PC-3 (cell line): ENCODE measurements around the gene ONECUT3. TPM values are rescaled to one million over a fixed set of nuclear protein-coding genes. Genes with fewer than 3 reads are reported as not detected.

Experiments used
- ATAC-seq: fragments of 200-7000 bp; cut with Tn5 transposase; 2 replicates; pipeline ENCODE4 v1.9.1; 2020; ENCODE audit warnings: mild to moderate bottlenecking, moderate library complexity
- BruUV-seq: library from RNA; stranded (reverse); fragments of 400-500 nt; replicated peaks from 2 replicates; lab custom pipeline; 2021; lab: Mats Ljungman, UMichigan
- CTCF ChIA-PET: fragments of 300-600 bp; sonication (Branson Sonifier 250); formaldehyde crosslinking; loops from one replicate; lab custom pipeline; 2022; ENCODE audit warnings: antibody characterized with exemption; lab: Charles Lee
- POLR2A ChIA-PET: fragments of 300-600 bp; sonication (Branson Sonifier 250); formaldehyde crosslinking; loops from one replicate; lab custom pipeline; 2022; ENCODE audit warnings: antibody characterized with exemption; ENCODE audit not compliant: unreplicated experiment; lab: Charles Lee
- DNase-seq: peaks from one replicate; pipeline ENCODE4 v3.0.0-alpha.2; 2015
- H2AFZ ChIP-seq: fragments of 300-600 bp; sonication (generic); 2 replicates; pipeline ENCODE4 v1.6.0; 2016; ENCODE audit warnings: antibody characterized with exemption, low read length
- H3F3A ChIP-seq: fragments of 300-600 bp; sonication (generic); one replicate; pipeline ENCODE4 v1.6.0; 2017; ENCODE audit warnings: antibody characterized with exemption, low read length, control low read depth, mild to moderate bottlenecking; ENCODE audit not compliant: unreplicated experiment
- H3K27ac ChIP-seq: fragments of 300-600 bp; sonication (generic); 2 replicates; pipeline ENCODE4 v1.5.1; 2016; ENCODE audit warnings: mild to moderate bottlenecking, low read length
- H3K27me3 ChIP-seq: fragments of 300-600 bp; sonication (generic); 2 replicates; pipeline ENCODE4 v1.6.1; 2016; ENCODE audit warnings: low read length, mixed read lengths
- H3K36me3 ChIP-seq: fragments of 300-600 bp; sonication (generic); 2 replicates; pipeline ENCODE4 v1.6.1; 2016; ENCODE audit warnings: low read depth, mixed run types, low read length, mixed read lengths
- H3K4me1 ChIP-seq: fragments of 300-600 bp; sonication (generic); 2 replicates; pipeline ENCODE4 v1.5.1; 2016; ENCODE audit warnings: low read length; ENCODE audit not compliant: insufficient read depth
- H3K4me2 ChIP-seq: fragments of 300-600 bp; sonication (generic); 2 replicates; pipeline ENCODE4 v1.6.0; 2016; ENCODE audit warnings: low read length
- H3K4me3 ChIP-seq: fragments of 300-600 bp; sonication (generic); 2 replicates; pipeline ENCODE4 v1.5.1; 2016; ENCODE audit warnings: mild to moderate bottlenecking, low read length, mixed read lengths
- H3K79me2 ChIP-seq: fragments of 300-600 bp; sonication (generic); 2 replicates; pipeline ENCODE4 v1.6.1; 2017; ENCODE audit warnings: low read length, mixed read lengths
- H3K9ac ChIP-seq: fragments of 300-600 bp; sonication (generic); 2 replicates; pipeline ENCODE4 v1.6.0; 2016; ENCODE audit warnings: mild to moderate bottlenecking, low read length
- H3K9me2 ChIP-seq: fragments of 300-600 bp; sonication (generic); replicated peaks from 2 replicates; pipeline ENCODE4 v1.6.1; 2016; ENCODE audit warnings: mixed run types, low read length, mixed read lengths
- H3K9me3 ChIP-seq: fragments of 300-600 bp; sonication (generic); 2 replicates; pipeline ENCODE4 v1.6.1; 2016; ENCODE audit warnings: low read length, mixed read lengths
- H4K20me1 ChIP-seq: fragments of 300-600 bp; sonication (generic); 2 replicates; pipeline ENCODE4 v1.6.1; 2016; ENCODE audit warnings: low read length, mixed read lengths
- CTCF ChIP-seq: fragments of 300-600 bp; sonication (generic); conservative IDR thresholded peaks from 2 replicates; pipeline ENCODE4 v1.5.1; 2017; ENCODE audit warnings: antibody characterized with exemption, low read depth, mild to moderate bottlenecking, low read length
- EZH2 ChIP-seq: fragments of 300-600 bp; sonication (generic); IDR thresholded peaks from one replicate; pipeline ENCODE4 v1.6.1; 2017; ENCODE audit warnings: antibody characterized with exemption, mild to moderate bottlenecking, low read length; ENCODE audit not compliant: unreplicated experiment
- EZH2phosphoT487 ChIP-seq: fragments of 300-600 bp; sonication (generic); IDR thresholded peaks from 2 replicates; pipeline ENCODE4 v1.6.1; 2018; ENCODE audit warnings: mild to moderate bottlenecking, antibody characterized with exemption, low read length, borderline replicate concordance
- intact Hi-C: fragments of 100-400 bp; cut with micrococcal nuclease; formaldehyde crosslinking; loops from 2 replicates; pipeline ENCODE4 v1.9.0; 2023
- total RNA-seq: library from RNA; depleted of rRNA; stranded (reverse); fragments of >200 nt; gene quantifications from 2 replicates; pipeline ENCODE4 v1.2.3, GENCODE V29; 2014

ONECUT3 gene
- total RNA-seq, 1 experiment from 2014 or later: 1.4 TPM

- H2AFZ ChIP-seq: no peak overlapping the region
- intact Hi-C loops: no loop called here
- H4K20me1 ChIP-seq: no peaks in the 10 kb centered on the region
- DNase-seq (no peak), ATAC-seq (peak; percentile 12)
- no peak overlapping the region for H3K27ac ChIP-seq
- CTCF ChIA-PET: interaction anchor here (1.8 kb wide), 1 partner anchor 93 kb away, joined by 5 read pairs; no protein-coding TSS in a partner anchor
- BruUV-seq: no TSS peak
- POLR2A ChIA-PET: interaction anchor here (0.5 to 0.8 kb wide), 2 partner anchors 88 to 496 kb away, joined by 3 to 4 read pairs; no protein-coding TSS in a partner anchor
- H3K36me3 ChIP-seq: no peaks in the 10 kb centered on the region
- H3K4me2 ChIP-seq: no peak overlapping the region
- H3K9me3 ChIP-seq: no peaks in the 10 kb centered on the region
- no peaks in the 10 kb centered on the region for H3K27me3 ChIP-seq
- no peak for TF ChIP-seq EZH2
- TF ChIP-seq EZH2phosphoT487: no peak
- no peak for TF ChIP-seq CTCF
- H3K4me3 ChIP-seq: no peak overlapping the region
- no peaks in the 10 kb centered on the region for H3F3A ChIP-seq
- no peaks in the 10 kb centered on the region for H3K9me2 ChIP-seq
- H3K79me2 ChIP-seq: no peaks in the 10 kb centered on the region
- H3K4me1 ChIP-seq: 0 out of 2 replicates have a peak, but pooled peaks cover 7% of the 10 kb centered on the region
- H3K9ac ChIP-seq: no peak overlapping the region
Observed at GRCh38 chr19:1765232-1765903, 12.1 kb downstream of the ONECUT3 start.

DNA sequence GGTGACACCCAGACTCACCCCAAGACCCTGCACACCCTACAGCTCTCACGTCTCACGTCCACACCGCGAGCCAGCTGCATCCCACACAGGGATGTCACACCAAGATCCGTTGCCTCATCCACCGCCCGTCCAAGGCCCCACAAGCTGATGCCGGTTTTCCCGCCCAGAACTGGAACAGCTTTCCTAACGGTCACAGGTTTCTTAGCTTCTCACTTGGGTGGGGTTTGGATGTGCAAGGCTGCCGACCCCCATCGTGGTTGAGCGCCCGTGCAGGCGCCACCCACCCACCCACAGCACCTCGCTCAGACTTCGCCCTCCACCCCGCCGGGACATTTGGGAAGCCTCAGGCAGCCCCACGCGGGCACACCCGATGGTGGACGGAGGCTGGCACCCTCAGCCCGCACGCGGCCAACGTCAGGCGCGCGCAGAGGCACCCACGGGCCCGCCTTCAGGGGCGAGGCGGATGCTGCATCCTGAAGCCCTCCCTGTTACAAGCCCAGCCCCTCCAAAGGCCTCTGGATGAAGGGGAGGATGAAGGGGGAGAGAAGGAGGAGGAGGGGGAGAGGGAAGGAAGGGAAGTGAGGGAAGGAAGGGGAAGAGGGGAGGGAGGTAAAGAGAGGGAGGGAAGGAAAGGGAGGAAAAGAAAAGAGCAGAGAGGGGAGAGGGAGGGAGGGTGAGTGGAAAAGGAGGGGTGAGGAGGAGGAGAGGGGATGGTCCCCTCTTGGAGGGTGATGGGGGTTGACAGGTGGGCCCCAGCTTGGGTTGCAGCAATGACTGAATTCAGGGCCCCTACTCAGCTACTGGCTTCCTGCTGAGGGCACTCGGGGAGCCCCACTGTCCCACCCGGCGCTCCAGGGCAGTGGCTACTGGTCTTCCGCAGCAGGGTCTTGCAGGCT, 12.8 kb downstream of the ONECUT3 start:
- ATAC-seq: peak; percentile 2; the same call in 1 of the 2 replicates
- Histone ChIP-seq H3K79me2 (no peaks in the 10 kb centered on the region), H3K9me2 (no peaks in the 10 kb centered on the region), H3K9ac (no peak overlapping the region), H3K4me2 (no peak overlapping the region), H3F3A (no peaks in the 10 kb centered on the region), H3K36me3 (no peaks in the 10 kb centered on the region), H3K27ac (no peak overlapping the region), H4K20me1 (no peaks in the 10 kb centered on the region), H3K9me3 (0 out of 2 replicates have a peak, but pooled peaks cover 4% of the 10 kb centered on the region), H3K4me3 (no peak overlapping the region), H3K4me1 (0 out of 2 replicates have a peak, but pooled peaks cover 7% of the 10 kb centered on the region), H3K27me3 (no peaks in the 10 kb centered on the region), H2AFZ (no peak overlapping the region)
- ChIA-PET POLR2A (interaction anchor here (0.5 to 0.8 kb wide), 2 partner anchors 89 to 497 kb away, joined by 3 to 4 read pairs; no protein-coding TSS in a partner anchor), CTCF (interaction anchor here (1.8 kb wide), 1 partner anchor 94 kb away, joined by 5 read pairs; no protein-coding TSS in a partner anchor)
- TF ChIP-seq EZH2: no peak
- DNase-seq: no peak
- intact Hi-C loops: no loop called here
- BruUV-seq: no TSS peak

DNA sequence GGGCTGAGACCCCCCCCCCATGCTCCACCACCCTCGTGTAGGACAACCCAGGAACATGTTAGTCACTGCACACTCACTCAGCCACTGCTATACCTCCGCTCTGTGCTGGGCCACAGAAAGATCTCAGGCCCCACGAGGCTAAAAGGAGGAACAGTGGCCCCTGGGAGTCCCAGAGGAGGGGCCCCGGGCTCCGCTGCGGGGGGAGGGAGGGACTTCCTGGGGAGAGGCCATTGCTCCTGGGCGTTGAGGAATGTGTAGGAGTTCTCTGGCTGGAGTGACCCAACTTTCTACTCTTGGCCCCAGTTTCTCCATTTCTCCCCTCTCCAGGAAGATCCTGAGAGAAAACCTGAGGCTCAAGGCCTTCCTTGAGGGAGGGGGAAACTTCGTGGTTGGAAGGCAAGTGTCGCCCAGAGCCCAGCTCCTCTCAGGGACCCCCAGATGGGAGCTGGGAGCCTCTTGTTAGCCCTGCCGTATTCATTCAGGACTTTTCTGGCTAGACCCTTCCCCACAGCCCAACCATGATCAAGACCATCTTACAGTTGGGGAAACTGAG, 13.6 kb downstream of the ONECUT3 start:
- ATAC-seq (peak; percentile 41), DNase-seq (no peak)
- no peaks in the 10 kb centered on the region for H3K79me2 ChIP-seq
- no peaks in the 10 kb centered on the region for H3K9me2 ChIP-seq
- no peaks in the 10 kb centered on the region for H4K20me1 ChIP-seq
- CTCF ChIA-PET: no interaction called here
- no TSS peak for BruUV-seq
- no peak overlapping the region for H3K9ac ChIP-seq
- intact Hi-C loops: no loop called here
- H3K36me3 ChIP-seq: no peaks in the 10 kb centered on the region
- 0 out of 2 replicates have a peak, but pooled peaks cover 7% of the 10 kb centered on the region for H3K4me1 ChIP-seq
- H3K27ac ChIP-seq: no peak overlapping the region
- H2AFZ ChIP-seq: no peak overlapping the region
- H3K4me3 ChIP-seq: no peak overlapping the region
- TF ChIP-seq EZH2: no peak
- no peak for TF ChIP-seq CTCF
- no peak for TF ChIP-seq EZH2phosphoT487
- H3K4me2 ChIP-seq: no peak overlapping the region
- no peaks in the 10 kb centered on the region for H3F3A ChIP-seq
- H3K9me3 ChIP-seq: 0 out of 2 replicates have a peak, but pooled peaks cover 4% of the 10 kb centered on the region
- POLR2A ChIA-PET: no interaction called here
- no peaks in the 10 kb centered on the region for H3K27me3 ChIP-seq
